WI38 (cell line): ENCODE results near the gene VWA5A.

Experiments used
- H3K4me3 ChIP-seq: 2 replicates; pipeline ENCODE4 v1.5.1; 2011; ENCODE audit warnings: low read depth, mild to moderate bottlenecking, control low read depth, low read length
- TF ChIP-seq, protein P1 (sequence below): IDR thresholded peaks from 2 replicates; pipeline ENCODE4 v1.5.1; 2012; ENCODE audit warnings: low read depth, mild to moderate bottlenecking, control low read depth, low read length

The VWA5A gene

GRCh38 chr11:124096364-124096763 is 18.9 kb upstream of the VWA5A start:
- H3K4me3 ChIP-seq, result no peak overlapping the region
- TF ChIP-seq, protein P1, sequence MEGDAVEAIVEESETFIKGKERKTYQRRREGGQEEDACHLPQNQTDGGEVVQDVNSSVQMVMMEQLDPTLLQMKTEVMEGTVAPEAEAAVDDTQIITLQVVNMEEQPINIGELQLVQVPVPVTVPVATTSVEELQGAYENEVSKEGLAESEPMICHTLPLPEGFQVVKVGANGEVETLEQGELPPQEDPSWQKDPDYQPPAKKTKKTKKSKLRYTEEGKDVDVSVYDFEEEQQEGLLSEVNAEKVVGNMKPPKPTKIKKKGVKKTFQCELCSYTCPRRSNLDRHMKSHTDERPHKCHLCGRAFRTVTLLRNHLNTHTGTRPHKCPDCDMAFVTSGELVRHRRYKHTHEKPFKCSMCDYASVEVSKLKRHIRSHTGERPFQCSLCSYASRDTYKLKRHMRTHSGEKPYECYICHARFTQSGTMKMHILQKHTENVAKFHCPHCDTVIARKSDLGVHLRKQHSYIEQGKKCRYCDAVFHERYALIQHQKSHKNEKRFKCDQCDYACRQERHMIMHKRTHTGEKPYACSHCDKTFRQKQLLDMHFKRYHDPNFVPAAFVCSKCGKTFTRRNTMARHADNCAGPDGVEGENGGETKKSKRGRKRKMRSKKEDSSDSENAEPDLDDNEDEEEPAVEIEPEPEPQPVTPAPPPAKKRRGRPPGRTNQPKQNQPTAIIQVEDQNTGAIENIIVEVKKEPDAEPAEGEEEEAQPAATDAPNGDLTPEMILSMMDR, result no peak

DNA sequence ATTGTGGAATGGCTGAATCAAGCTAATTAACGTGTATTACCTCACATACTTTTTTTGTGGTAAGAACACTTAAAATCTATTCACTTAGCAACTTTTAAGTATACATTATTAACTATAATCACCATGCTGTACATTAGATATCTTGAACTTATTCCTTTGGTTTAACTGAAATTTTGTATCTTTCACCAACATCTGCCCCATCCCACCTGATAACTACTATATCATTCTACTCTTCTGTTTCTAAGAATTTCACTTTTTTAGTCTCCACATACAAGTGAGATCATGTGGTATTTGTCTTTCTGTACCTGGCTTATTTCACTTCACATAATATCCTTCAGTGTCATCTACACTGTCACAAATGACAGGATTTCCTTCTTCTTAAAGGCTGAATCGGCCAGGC is 17.1 kb upstream of the VWA5A start:
- H3K4me3 ChIP-seq, result no peak overlapping the region
- TF ChIP-seq, protein P1, result no peak

DNA sequence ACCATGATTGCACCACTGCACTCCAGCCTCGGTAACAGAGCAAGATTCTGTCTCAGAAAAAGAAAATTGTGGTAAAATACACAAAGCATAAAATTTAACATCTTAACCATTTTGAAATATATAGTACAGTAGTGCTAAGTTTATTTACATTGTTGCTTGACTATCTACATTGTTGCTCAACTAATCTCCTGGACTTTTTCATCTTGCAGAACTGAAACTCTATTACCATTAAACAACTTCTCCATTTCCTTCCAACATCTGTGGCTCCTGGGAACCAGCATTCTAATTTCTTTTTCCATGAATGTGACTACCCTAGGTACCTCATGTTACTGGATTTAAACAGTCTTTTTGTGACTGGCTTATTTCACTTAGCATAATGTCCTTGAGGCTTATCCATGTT is 13.5 kb upstream of the VWA5A start:
- H3K4me3 ChIP-seq, result no peak overlapping the region
- TF ChIP-seq, protein P1, result no peak

GRCh38 chr11:124108156-124108555 is 7.1 kb upstream of the VWA5A start:
- no peak overlapping the region for H3K4me3 ChIP-seq
- TF ChIP-seq, protein P1, result 0 out of 2 replicates have a peak, but pooled peaks have one; percentile 15

- TF ChIP-seq, protein P1, result no peak
- no peak overlapping the region for H3K4me3 ChIP-seq
Observed at GRCh38 chr11:124109377-124109776, 5.9 kb upstream of the VWA5A start.

DNA sequence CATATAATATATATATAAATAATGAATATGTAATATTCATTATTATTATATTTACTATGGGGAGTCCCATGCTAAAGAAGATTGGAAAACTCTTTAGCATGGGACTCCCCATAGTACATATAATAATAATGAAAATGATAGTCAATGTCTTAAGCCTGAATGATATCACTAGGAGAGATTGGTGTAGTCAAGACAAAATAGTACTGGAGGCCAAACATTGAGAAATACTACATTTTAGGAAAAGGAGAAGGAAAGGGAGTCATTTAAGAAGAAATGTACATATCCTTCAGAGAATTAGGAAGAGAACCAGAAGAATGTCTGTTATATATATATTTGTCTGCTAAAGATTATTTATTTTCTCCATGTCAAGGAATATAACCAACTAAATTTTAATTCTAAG is 5.0 kb upstream of the VWA5A start:
- TF ChIP-seq, protein P1, result no peak

GRCh38 chr11:124113890-124114289 is 1.4 kb upstream of the VWA5A start:
- no peak overlapping the region for H3K4me3 ChIP-seq
- TF ChIP-seq, protein P1, result no peak

More for the DNA sequence above, 5.0 kb upstream of the VWA5A start:
- H3K4me3 ChIP-seq, result no peak overlapping the region
